HEK293 (cell line): ENCODE data around the gene CBX1.

Experiments
- CTCF ChIP-seq: fragments of 450-650 bp; formaldehyde crosslinking; IDR thresholded peaks from 2 replicates; pipeline ENCODE4 v1.5.1; 2016; ENCODE audit warnings: missing biosample characterization, missing genetic modification characterization
- PBX3 ChIP-seq: sonication (generic); formaldehyde crosslinking; IDR thresholded peaks from 2 replicates; pipeline ENCODE4 v1.8.1; 2022; ENCODE audit warnings: mild to moderate bottlenecking, moderate library complexity, missing genetic modification reagents
- ZBTB48 ChIP-seq: fragments of 450-650 bp; formaldehyde crosslinking; IDR thresholded peaks from 2 replicates; pipeline ENCODE4 v1.5.1; 2016; ENCODE audit warnings: missing biosample characterization, missing genetic modification characterization
- ZNF138 ChIP-seq: fragments of 450-650 bp; formaldehyde crosslinking; IDR thresholded peaks from 2 replicates; pipeline ENCODE4 v1.5.1; 2016; ENCODE audit warnings: missing biosample characterization, missing genetic modification characterization, borderline replicate concordance
- ZNF350 ChIP-seq: fragments of 450-650 bp; formaldehyde crosslinking; IDR thresholded peaks from 2 replicates; pipeline ENCODE4 v1.5.0; 2017; ENCODE audit warnings: missing biosample characterization, mild to moderate bottlenecking, missing genetic modification characterization
- ZNF394 ChIP-seq: fragments of 450-650 bp; formaldehyde crosslinking; IDR thresholded peaks from 2 replicates; pipeline ENCODE4 v1.5.1; 2016; ENCODE audit warnings: missing biosample characterization, missing genetic modification characterization, mild to moderate bottlenecking, moderate library complexity, borderline replicate concordance
- ZNF549 ChIP-seq: fragments of 450-650 bp; IDR thresholded peaks from 2 replicates; pipeline ENCODE4 v1.5.1; 2018; ENCODE audit warnings: missing biosample characterization, missing genetic modification characterization, mild to moderate bottlenecking, inconsistent platforms, moderate library complexity
- ZNF664 ChIP-seq: fragments of 450-650 bp; formaldehyde crosslinking; IDR thresholded peaks from 2 replicates; pipeline ENCODE4 v1.5.1; 2016; ENCODE audit warnings: missing biosample characterization, missing genetic modification characterization
- ZSCAN16 ChIP-seq: fragments of 450-650 bp; formaldehyde crosslinking; IDR thresholded peaks from 2 replicates; pipeline ENCODE4 v1.5.1; 2016; ENCODE audit warnings: missing biosample characterization, missing genetic modification characterization
- ZSCAN4 ChIP-seq: fragments of 450-650 bp; formaldehyde crosslinking; IDR thresholded peaks from 2 replicates; pipeline ENCODE4 v1.5.1; 2017; ENCODE audit warnings: missing biosample characterization, missing genetic modification characterization
- TF ChIP-seq, protein P1 (sequence below): fragments of 450-650 bp; formaldehyde crosslinking; IDR thresholded peaks from 2 replicates; pipeline ENCODE4 v1.5.1; 2016; ENCODE audit warnings: missing biosample characterization, missing genetic modification characterization

GRCh38 chr17:48084932-48085331 is 16.3 kb downstream of the CBX1 start:
- no peak for TF ChIP-seq ZNF394
- TF ChIP-seq ZNF350 (tag by site-specific recombination): no peak
- no peak for TF ChIP-seq ZNF138 (tag by site-specific recombination)
- TF ChIP-seq ZNF549: no peak
- TF ChIP-seq CTCF (tag by site-specific recombination): no peak
- TF ChIP-seq, protein P1, sequence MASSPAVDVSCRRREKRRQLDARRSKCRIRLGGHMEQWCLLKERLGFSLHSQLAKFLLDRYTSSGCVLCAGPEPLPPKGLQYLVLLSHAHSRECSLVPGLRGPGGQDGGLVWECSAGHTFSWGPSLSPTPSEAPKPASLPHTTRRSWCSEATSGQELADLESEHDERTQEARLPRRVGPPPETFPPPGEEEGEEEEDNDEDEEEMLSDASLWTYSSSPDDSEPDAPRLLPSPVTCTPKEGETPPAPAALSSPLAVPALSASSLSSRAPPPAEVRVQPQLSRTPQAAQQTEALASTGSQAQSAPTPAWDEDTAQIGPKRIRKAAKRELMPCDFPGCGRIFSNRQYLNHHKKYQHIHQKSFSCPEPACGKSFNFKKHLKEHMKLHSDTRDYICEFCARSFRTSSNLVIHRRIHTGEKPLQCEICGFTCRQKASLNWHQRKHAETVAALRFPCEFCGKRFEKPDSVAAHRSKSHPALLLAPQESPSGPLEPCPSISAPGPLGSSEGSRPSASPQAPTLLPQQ (tag by site-specific recombination): no peak
- no peak for TF ChIP-seq ZBTB48 (tag by site-specific recombination)
- no peak for TF ChIP-seq PBX3
- TF ChIP-seq ZSCAN4: no peak
- TF ChIP-seq ZSCAN16 (tag by site-specific recombination): no peak
- TF ChIP-seq ZNF664: peak; percentile 80; the same call in 1 of the 2 replicates
